ENCODE data around the gene SFXN4. TPM values are rescaled to one million over a fixed set of nuclear protein-coding genes. Genes with fewer than 3 reads are reported as not detected.
"Not testable (repeated sequence)": the region's sequence is repeated elsewhere in the genome, so short reads cannot be mapped to it uniquely, and the experiment has no call there.

SFXN4 gene
- total RNA-seq, 1 donor from 2014 or later, result 14.6 TPM

- Histone ChIP-seq H3K9me3 (no peaks in the 10 kb centered on the region), H3K4me1 (no peaks in the 10 kb centered on the region), H3K27me3 (ENCODE audit: low read depth) (no peaks in the 10 kb centered on the region), H3K4me3 (no peak overlapping the region), H3K36me3 (peaks cover 14% of the 10 kb centered on the region), H3K27ac (no peak overlapping the region)
- DNase-seq, result no peak
- no peak for ATAC-seq
- intact Hi-C loops (cut with DNase I), result no loop called here
- no peak for TF ChIP-seq CTCF (IDR thresholded peaks at IDR 0.05)
Measured at GRCh38 chr10:119138346-119139306, 26.9 kb downstream of the SFXN4 start.

GRCh38 chr10:119137878-119138277 lies 27.6 kb downstream of the SFXN4 start:
- ATAC-seq; H3K27me3 ChIP-seq (ENCODE audit: low read depth); H3K27ac ChIP-seq; H3K9me3 ChIP-seq; H3K4me3 ChIP-seq; intact Hi-C loops (cut with DNase I); H3K4me1 ChIP-seq; DNase-seq: not testable (repeated sequence)
- peaks cover 21% of the 10 kb centered on the region for H3K36me3 ChIP-seq

DNA sequence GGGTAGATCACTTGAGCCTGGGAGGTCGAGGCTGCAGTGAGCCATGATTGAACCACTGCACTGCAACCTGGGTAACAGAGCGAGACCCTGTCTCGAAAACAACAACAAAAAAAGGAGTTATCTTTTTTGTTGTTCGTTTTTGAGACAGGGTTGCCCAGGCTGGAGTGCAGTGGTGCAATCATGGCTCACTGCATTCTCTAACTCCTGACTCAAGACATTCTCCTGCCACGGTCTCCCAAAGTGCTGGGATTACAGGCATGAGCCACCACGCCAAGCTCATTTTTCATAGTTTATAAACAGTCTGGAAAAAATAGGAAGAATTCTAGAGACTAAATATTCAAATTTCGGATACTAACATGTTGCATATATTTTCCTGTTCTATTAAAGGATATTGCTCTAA lies 29.4 kb downstream of the SFXN4 start:
- H3K27me3 ChIP-seq (ENCODE audit: low read depth), result no peaks in the 10 kb centered on the region
- DNase-seq, result no peak
- peak overlapping the region; percentile 60 for H3K27ac ChIP-seq
- intact Hi-C loops (cut with DNase I), result no loop called here
- no peaks in the 10 kb centered on the region for H3K9me3 ChIP-seq
- TF ChIP-seq CTCF (IDR thresholded peaks at IDR 0.05), result no peak
- H3K4me1 ChIP-seq, result peaks cover 19% of the 10 kb centered on the region
- no peak for ATAC-seq
- peaks cover 20% of the 10 kb centered on the region for H3K36me3 ChIP-seq
- no peak overlapping the region for H3K4me3 ChIP-seq

- ATAC-seq (peak in 1 of 2 donors; percentile 32), DNase-seq (no peak)
- H3K9me3 ChIP-seq, result no peaks in the 10 kb centered on the region
- no peaks in the 10 kb centered on the region for H3K27me3 ChIP-seq (ENCODE audit: low read depth)
- peak overlapping the region; percentile 60 for H3K27ac ChIP-seq
- peaks cover 25% of the 10 kb centered on the region for H3K4me1 ChIP-seq
- no peak for TF ChIP-seq CTCF (IDR thresholded peaks at IDR 0.05)
- no peak overlapping the region for H3K4me3 ChIP-seq
- intact Hi-C loops (cut with DNase I), result no loop called here
- peaks cover 23% of the 10 kb centered on the region for H3K36me3 ChIP-seq
Measured at GRCh38 chr10:119135513-119135881, 30.0 kb downstream of the SFXN4 start.

- DNase-seq, result peak; percentile 56
- H3K4me3 ChIP-seq, result no peak overlapping the region
- no peaks in the 10 kb centered on the region for H3K9me3 ChIP-seq
- ATAC-seq, result no peak
- TF ChIP-seq CTCF (IDR thresholded peaks at IDR 0.05), result no peak
- intact Hi-C loops (cut with DNase I), result no loop called here
- peaks cover 37% of the 10 kb centered on the region for H3K36me3 ChIP-seq
- H3K27ac ChIP-seq, result no peak overlapping the region
- H3K4me1 ChIP-seq, result peaks cover 29% of the 10 kb centered on the region
- no peaks in the 10 kb centered on the region for H3K27me3 ChIP-seq (ENCODE audit: low read depth)
Measured at GRCh38 chr10:119133949-119134348, 31.6 kb downstream of the SFXN4 start.

All from lower lobe of right lung (tissue), 2 donors.